ENCODE data around the gene ASB10.

ASB10 gene

DNA sequence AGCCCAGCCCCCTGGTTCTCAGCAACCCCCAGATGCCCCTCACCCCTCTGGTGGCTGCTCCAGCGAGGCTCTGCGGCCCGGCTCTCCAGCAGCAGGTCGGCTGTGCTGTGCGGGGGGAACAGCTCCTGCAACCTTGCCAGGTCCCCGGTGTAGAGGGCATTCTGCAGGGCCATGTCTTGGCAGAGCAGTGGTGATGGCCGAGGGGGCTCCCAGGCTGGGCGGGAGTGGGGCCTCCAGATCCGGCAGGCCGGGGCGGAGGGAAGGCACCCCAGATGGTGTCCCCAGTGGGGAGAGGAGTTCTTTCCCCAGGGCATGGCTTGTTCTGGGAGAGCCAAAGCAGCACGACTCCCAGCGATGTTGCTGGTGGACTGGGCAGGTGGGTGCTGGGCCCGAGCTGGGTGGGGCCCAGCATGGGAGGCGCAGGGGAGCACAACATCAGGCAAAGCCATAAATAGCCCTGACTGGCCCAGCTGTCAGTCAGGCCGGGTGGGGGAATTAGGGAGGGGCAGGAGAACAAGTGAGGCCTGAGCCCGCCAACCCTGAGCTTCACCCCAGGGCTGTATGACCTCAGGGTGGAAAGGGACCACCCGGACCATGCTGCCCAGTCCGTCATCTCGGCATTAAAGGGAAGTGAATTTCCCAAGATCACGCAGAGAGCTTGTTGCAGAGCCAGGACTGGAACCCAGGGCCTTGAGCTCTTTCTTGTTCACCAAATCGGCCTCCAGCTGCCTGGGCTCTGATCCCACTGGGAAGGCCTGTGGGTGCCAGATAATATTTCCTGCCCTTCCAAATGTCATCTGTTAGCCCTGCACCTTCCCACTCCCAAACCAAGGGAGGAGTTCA lies 580 bp upstream of the ASB10 start:
- DNase-seq: no peak

GRCh38 chr7:151185762-151186639 lies 1.0 kb downstream of the ASB10 start:
- no peak for DNase-seq

GRCh38 chr7:151181011-151181431 lies 6.0 kb downstream of the ASB10 start:
- DNase-seq: no peak

DNA sequence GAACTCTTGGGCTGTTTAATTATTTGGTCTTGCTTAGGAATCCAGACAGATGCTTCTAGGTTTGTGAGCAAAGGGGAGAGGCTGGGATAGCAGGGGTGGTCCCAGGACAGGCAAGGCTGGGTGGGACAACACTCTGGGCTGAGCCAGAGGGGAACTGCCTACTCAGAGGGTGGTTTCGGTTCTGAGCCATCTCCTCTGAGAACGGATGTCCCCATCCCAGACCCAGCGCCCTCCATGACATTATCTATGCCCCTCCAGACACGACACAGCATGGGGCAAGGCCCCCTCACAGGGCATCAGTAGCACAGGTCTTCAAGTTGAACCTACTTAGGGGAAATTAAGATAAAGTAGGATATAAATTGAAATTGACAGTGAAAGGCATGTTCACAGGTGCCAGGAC lies 7.1 kb downstream of the ASB10 start:
- DNase-seq: no peak

DNA sequence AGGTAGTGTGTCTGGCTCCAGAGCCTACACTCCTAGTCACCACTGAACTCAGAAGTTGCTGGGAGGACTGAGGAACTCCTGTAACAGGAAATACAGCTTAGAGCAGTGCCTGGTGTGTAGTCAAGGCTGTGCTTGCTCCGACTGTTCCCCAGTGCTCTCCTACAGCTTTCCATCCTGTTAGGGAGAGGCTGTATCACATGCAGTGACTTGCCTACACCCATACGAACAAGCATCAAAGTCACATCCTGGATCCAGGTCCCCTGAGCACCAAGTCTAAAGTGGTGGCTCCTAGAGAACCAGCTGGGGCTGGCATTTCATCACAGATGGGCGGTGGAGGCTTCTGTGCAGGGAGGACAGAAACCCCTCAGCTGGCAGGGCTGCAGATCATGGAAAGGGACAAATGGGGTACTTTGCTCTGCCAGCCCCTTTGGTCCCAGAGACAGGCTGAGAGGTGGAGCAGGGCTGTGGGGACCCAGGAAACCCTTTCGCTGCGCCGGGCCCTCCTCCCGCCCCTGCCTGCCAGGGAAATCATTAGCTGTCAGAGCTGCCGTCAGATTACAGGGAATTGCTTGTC lies 7.7 kb downstream of the ASB10 start:
- DNase-seq: no peak

DNA sequence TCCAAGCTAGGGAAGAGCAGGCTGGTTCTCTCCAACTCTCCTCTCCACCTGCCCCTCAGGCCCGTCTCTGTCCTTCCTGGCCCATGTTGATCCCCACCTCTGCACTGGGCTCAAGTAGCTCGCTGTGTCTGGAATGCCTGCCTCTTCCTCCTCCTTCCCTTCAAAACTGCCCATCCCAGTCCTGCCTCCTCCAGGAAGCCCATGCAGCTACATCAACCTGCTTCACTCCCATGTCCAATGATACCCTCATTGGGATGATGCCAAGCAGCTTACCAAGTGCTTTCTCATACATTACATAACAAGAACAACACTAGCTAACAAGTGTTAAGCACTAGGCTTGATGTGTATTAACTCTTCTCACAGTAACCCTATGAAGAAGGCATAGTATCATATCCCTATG lies 8.2 kb downstream of the ASB10 start:
- no peak for DNase-seq

GRCh38 chr7:151178236-151178635 lies 8.8 kb downstream of the ASB10 start:
- DNase-seq: no peak

- DNase-seq: no peak
These were observed 9.7 kb downstream of the ASB10 start for GRCh38 chr7:151177310-151177709.

GRCh38 chr7:151176401-151176800 lies 10.6 kb downstream of the ASB10 start:
- no peak for DNase-seq

DNA sequence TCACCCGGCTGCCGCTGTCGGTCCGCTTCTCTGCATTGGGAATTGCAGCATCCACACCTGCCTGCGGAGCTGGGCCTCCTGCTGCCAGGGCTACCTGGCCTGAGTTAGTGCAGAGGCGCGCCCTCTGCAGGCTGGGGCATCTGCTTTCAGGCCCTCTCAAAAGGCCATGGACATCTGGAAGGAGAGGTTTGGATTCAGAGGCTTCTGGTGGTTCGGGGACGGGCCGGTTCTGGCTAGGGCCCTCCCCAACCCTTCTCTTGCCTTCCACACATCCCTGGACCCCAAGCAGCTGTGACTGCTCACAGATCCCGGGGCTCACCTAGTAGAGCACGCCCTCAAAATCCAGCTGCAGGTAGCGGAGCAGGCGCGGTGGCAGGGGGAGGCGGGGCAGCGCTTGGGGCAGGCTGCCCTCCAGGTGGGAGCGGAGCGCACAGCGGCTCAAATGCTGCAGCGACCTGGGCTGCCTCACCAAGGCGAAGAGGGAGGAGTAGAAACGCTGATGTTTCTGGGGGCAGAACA lies 11.2 kb downstream of the ASB10 start:
- no peak for DNase-seq

DNA sequence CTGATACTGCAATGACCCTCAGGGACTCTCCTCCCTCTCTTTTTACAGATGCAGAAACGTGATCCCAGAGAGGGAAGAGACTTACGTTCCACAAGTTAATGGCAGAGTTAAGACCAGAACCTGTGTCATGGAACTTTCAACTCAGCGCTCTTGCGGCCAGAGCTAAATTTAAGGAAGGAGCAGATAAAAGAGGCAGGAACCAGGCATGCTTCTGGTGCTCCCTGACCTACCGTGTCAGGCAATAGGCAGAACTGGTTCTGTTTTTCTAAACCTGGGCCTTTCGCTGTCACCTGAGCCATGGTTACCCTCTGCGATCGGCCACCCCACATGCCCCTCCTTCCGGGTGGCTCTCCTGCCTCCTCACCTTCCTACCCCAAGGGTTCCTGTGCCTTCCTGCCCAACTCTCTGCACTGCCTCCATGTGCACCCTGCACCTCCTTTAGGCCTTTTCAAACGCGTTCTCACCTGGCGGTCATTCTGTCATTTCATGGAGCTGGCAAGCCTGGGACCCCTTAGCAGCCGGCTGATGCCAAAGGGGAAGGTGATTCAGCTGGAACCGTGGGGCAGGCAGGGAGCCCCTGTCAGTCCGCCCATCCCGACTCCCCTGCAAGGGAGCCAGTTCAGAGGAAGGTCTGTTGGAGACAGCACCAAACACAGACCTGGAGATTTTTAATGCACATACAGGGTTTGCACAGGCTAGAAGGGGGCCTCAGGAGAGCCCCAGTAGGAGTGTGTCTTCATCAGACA lies 11.8 kb downstream of the ASB10 start:
- DNase-seq: no peak

DNA sequence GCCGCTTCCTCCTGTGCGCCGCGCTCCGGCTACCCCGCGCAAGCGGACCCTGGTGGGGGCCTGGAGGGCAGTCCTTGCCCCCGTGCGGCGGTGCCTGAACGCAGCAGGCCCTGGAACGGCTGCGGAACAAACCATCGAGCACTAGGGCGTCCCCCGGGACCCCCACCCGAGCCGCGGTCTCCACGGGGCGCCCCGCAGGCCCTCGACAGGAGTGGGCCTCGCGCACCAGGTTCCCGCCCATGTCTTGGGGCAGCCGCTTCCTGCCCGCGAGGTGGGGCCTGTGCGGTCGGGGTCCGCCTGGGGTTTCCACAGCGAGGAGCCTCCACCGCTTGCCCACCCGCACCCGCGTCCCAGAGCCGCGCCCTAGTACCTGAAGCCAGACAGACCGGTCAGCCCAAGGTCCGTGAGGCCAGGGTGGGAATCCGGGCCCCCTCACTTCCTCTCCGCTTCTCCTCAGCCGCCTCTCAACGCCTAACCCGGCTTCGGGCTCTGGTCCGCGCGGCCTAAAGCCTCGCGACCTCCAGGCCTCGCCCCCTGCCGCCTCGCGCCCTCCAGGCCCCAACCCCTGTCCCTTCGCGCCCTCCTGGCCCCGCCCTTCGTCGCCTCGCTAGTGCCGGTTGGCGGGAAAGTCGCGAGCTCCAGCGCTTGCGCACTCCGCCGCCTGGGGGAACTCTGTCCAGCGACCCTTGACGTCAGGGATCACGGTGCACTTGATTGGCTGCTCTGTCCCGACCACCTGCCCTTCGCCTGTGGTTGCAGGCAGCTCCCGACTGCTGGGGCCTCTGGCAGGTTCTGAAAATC lies 12.6 kb downstream of the ASB10 start:
- DNase-seq: no peak

GRCh38 chr7:151173386-151174245 lies 13.4 kb downstream of the ASB10 start:
- DNase-seq: no peak

- peak; percentile 75 to 80 for DNase-seq
These were observed 14.5 kb downstream of the ASB10 start for GRCh38 chr7:151172273-151173141.

GRCh38 chr7:151168787-151169162 lies 18.3 kb downstream of the ASB10 start:
- DNase-seq: no peak

DNA sequence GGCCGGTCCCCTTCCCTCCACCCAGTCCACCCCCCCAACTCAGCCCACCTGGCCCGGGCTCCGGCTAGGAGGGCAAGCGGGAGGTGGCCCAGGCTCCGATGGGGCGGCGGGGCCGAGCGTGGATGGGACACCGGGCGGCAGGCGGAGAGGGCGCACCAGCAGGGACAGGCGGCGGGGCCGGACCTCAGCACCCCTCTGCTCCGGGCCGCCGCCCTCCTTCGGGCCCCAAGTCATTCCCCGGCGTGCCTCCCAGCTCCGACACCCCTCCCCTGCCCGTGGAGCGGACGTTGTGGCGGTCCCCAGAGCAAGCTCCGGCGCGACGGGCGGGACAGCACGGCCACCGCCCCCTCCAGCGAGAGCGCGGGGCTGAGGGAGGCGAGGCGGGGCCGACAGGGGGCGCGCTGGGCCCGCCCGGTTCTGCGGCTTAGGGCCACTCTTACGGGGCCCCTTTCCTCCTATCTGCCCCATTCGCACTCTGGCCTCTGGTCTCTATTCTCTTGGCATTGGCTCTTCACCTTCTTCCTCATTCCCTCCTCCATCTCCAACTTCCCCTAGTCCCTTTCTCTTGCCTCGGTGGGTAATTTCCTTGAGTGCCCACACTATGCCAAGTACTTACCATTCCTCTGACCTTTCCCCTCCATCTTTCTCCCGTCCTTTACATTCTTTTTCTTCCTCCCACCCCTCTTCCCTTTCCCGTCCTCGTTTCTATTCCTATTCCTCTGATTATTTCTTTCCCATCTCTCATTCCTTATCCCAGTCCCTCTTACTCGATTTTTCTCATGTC lies 18.9 kb downstream of the ASB10 start:
- peak; percentile 37 for DNase-seq

DNA sequence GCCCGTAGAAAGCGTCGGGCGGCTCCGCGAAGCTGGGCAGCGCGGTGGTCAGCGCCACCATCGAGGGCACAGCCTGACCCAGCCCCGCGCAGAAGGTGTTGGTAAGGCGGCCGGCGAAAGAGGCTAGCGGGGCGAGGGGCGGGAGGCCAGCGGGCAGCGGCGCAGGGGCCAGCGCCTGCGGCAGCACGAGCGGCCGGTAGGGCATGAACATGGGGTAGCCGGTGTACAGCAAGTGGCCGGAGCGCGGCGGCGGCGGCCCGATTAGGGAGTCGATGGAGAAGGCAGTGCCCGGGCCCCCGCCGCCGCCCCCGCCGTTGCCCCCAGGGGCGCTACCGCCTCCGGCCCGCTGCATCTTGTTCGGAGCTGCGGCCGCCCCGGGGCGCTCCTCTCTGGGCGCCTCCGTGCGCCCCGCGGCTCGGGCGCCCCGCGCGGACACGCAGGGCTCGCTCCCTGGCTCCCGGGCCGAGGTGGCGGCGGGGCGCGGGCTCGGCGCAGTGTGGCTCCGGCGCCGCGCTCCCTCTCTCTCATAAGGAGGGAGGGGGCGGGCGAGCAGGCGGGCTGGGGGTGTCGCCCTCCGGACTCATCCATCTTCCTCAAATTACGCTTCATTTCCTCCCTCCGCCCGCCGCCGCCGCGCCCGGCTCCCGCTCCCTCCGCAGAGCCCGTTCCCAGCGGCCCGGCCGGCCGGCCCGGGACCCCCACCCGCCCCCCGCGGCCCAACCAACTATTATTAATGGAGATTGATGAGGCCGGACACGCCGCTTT lies 19.7 kb downstream of the ASB10 start, which contains the start of gene GBX1:
Gene GBX1, minus strand, starts transcription at position 498 of the 765 bp plus-strand sequence. Its CDS starts 146 bp downstream, at position 352.
- DNase-seq: peak; percentile 2 to 14

GRCh38 chr7:151166629-151167196 lies 20.3 kb downstream of the ASB10 start:
- DNase-seq: no peak
